Caco-2 (cell line): ENCODE results near the gene SEMA4G. TPM values are rescaled to one million over a fixed set of nuclear protein-coding genes. Genes with fewer than 3 reads are reported as not detected.

Experiments
- BruUV-seq: library from RNA; stranded (reverse); fragments of 400-500 nt; replicated peaks from 2 replicates; lab custom pipeline; 2021; lab: Mats Ljungman, UMichigan
- CTCF ChIA-PET: fragments of 300-600 bp; sonication (Branson Sonifier 250); formaldehyde crosslinking; loops from one replicate; lab custom pipeline; 2022; ENCODE audit warnings: antibody characterized with exemption; lab: Charles Lee
- POLR2A ChIA-PET: fragments of 300-600 bp; sonication (Branson Sonifier 250); formaldehyde crosslinking; loops from one replicate; lab custom pipeline; 2022; ENCODE audit warnings: antibody characterized with exemption; lab: Charles Lee
- DNase-seq, 2 experiments: peaks; one replicate each; pipeline versions ENCODE4 v3.0.0 to v3.0.0-alpha.2; 2020 to 2022
- H3K27me3 ChIP-seq: replicated peaks from 2 replicates; pipeline ENCODE4 v1.6.0; 2011; ENCODE audit warnings: low read length; ENCODE audit not compliant: control insufficient read depth, insufficient read depth
- H3K36me3 ChIP-seq: 2 replicates; pipeline ENCODE4 v1.5.1; 2011; ENCODE audit warnings: low read length; ENCODE audit not compliant: control insufficient read depth, insufficient read depth
- H3K4me1 ChIP-seq: fragments of 250-450 bp; sonication (Bioruptor Pico); 2 replicates; pipeline ENCODE4 v1.5.1; 2020; ENCODE audit warnings: mild to moderate bottlenecking
- H3K4me3 ChIP-seq: 2 replicates; pipeline ENCODE4 v1.5.1; 2011; ENCODE audit warnings: low read depth, mild to moderate bottlenecking, control low read depth, low read length
- H3K9me3 ChIP-seq: fragments of 250-450 bp; sonication (Bioruptor Pico); 2 replicates; pipeline ENCODE4 v1.5.1; 2020; ENCODE audit warnings: mild to moderate bottlenecking, moderate library complexity
- H3K27ac Mint-ChIP-seq: one replicate; pipeline ENCODE4 v1.8.0; 2022; ENCODE audit warnings: mixed read lengths; ENCODE audit not compliant: unreplicated experiment
- H3K27me3 Mint-ChIP-seq: one replicate; pipeline ENCODE4 v1.8.0; 2022; ENCODE audit warnings: mixed read lengths; ENCODE audit not compliant: insufficient read depth, unreplicated experiment
- H3K36me3 Mint-ChIP-seq: one replicate; pipeline ENCODE4 v1.8.0; 2022; ENCODE audit warnings: mild to moderate bottlenecking, mixed read lengths; ENCODE audit not compliant: insufficient read depth, unreplicated experiment
- H3K4me1 Mint-ChIP-seq: one replicate; pipeline ENCODE4 v1.8.0; 2022; ENCODE audit warnings: low read depth, mixed read lengths; ENCODE audit not compliant: unreplicated experiment
- H3K4me3 Mint-ChIP-seq: one replicate; pipeline ENCODE4 v1.8.0; 2022; ENCODE audit warnings: mild to moderate bottlenecking, moderate library complexity, mixed read lengths; ENCODE audit not compliant: unreplicated experiment
- H3K9me3 Mint-ChIP-seq: one replicate; pipeline ENCODE4 v1.8.0; 2022; ENCODE audit warnings: mixed read lengths; ENCODE audit not compliant: unreplicated experiment
- intact Hi-C: fragments of 100-400 bp; cut with micrococcal nuclease; formaldehyde crosslinking; loops from one replicate; pipeline ENCODE4 v1.10.0; 2022; ENCODE audit not compliant: unreplicated experiment
- total RNA-seq: library from RNA; stranded (reverse); gene quantifications from 2 replicates; pipeline ENCODE4 v1.2.3, GENCODE V29; 2022
- TF ChIP-seq, protein P1 (sequence below), 2 experiments: fragments of 200-600 bp in 1 of 2; IDR thresholded peaks; 1 replicate in 1 of 2; 2 replicates in 1 of 2; pipeline versions ENCODE4 v1.5.1 to v1.8.0; 2011 to 2022; ENCODE audit warnings: antibody characterized with exemption in 1 of 2, control low read depth in 1 of 2, inconsistent platforms in 1 of 2, low read depth in 1 of 2, low read length in 1 of 2, mild to moderate bottlenecking in 1 of 2, moderate library complexity in 1 of 2; ENCODE audit not compliant: insufficient read depth in 1 of 2, severe bottlenecking in 1 of 2, unreplicated experiment in 1 of 2

Gene SEMA4G
- total RNA-seq, 1 experiment from 2014 or later: 81.2 TPM

DNA sequence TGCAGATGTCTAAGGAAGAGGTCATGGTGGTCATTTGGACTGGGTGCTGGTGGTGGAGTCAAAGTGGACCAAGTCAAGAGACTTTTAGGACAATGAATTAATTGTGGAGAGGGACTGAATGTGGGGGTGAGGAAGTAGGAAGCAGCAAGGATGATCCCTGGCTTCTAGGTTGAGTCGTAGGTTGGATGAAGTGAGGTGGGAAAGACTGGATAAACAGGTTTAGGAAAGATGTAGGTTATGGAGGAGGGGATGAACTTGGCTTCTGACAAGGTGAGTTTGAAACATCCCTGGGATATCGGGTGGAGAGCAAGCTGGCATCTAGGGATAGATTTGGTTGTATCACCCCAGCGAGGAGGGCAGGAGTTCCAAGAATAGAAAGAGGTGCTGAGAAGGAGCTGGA lies 7.6 kb downstream of the SEMA4G start:
- ChIA-PET POLR2A (no interaction called here), CTCF (interaction anchor here (0.6 kb wide), 1 partner anchor 20 kb away, joined by 7 read pairs; no protein-coding TSS in a partner anchor)
- intact Hi-C loops: no loop called here
- TF ChIP-seq, protein P1, sequence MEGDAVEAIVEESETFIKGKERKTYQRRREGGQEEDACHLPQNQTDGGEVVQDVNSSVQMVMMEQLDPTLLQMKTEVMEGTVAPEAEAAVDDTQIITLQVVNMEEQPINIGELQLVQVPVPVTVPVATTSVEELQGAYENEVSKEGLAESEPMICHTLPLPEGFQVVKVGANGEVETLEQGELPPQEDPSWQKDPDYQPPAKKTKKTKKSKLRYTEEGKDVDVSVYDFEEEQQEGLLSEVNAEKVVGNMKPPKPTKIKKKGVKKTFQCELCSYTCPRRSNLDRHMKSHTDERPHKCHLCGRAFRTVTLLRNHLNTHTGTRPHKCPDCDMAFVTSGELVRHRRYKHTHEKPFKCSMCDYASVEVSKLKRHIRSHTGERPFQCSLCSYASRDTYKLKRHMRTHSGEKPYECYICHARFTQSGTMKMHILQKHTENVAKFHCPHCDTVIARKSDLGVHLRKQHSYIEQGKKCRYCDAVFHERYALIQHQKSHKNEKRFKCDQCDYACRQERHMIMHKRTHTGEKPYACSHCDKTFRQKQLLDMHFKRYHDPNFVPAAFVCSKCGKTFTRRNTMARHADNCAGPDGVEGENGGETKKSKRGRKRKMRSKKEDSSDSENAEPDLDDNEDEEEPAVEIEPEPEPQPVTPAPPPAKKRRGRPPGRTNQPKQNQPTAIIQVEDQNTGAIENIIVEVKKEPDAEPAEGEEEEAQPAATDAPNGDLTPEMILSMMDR (IDR thresholded peaks at IDR 0.05; ENCODE audit: insufficient read depth in 1 of 2, low read depth in 1 of 2, low read length in 1 of 2, severe bottlenecking in 1 of 2, unreplicated experiment in 1 of 2): no peak
- peaks cover 29% of the 10 kb centered on the region for H3K4me1 Mint-ChIP-seq
- no peaks in the 10 kb centered on the region for H3K9me3 Mint-ChIP-seq
- Histone ChIP-seq H3K4me1 (peaks cover 19% of the 10 kb centered on the region), H3K27me3 (no peaks in the 10 kb centered on the region), H3K4me3 (no peak overlapping the region), H3K36me3 (peaks cover 20% of the 10 kb centered on the region), H3K9me3 (no peaks in the 10 kb centered on the region)
- no peak overlapping the region for H3K4me3 Mint-ChIP-seq
- no peak for DNase-seq
- H3K27ac Mint-ChIP-seq: no peak overlapping the region
- no peaks in the 10 kb centered on the region for H3K27me3 Mint-ChIP-seq
- no TSS peak for BruUV-seq
- peaks cover 51% of the 10 kb centered on the region for H3K36me3 Mint-ChIP-seq

DNA sequence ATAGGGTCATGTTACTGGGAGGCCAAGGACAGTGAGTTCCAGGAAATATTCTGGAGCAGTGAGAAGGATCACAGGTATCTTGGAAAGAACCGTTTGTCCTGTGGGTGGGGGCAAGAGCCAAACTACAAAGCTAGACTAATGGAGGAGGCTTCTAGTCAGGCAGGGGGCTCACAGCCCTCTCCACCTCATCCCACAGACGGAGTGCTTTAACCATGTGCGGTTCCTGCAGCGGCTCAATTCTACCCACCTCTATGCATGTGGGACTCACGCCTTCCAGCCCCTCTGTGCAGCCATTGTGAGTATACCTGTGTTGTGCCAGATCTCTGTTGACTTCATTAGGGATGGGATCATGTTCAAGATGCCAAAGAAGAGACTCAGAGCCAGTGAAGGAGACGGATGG lies 8.1 kb downstream of the SEMA4G start:
- H3K27ac Mint-ChIP-seq: no peak overlapping the region
- Histone ChIP-seq H3K4me3 (no peak overlapping the region), H3K36me3 (peaks cover 20% of the 10 kb centered on the region), H3K9me3 (no peaks in the 10 kb centered on the region), H3K27me3 (no peaks in the 10 kb centered on the region), H3K4me1 (peaks cover 14% of the 10 kb centered on the region)
- POLR2A ChIA-PET: no interaction called here
- BruUV-seq: no TSS peak
- TF ChIP-seq, protein P1 (IDR thresholded peaks at IDR 0.05; ENCODE audit: insufficient read depth in 1 of 2, low read depth in 1 of 2, low read length in 1 of 2, severe bottlenecking in 1 of 2, unreplicated experiment in 1 of 2): no peak
- no peaks in the 10 kb centered on the region for H3K27me3 Mint-ChIP-seq
- no peak overlapping the region for H3K4me3 Mint-ChIP-seq
- DNase-seq: no peak
- no peaks in the 10 kb centered on the region for H3K9me3 Mint-ChIP-seq
- intact Hi-C loops: no loop called here
- peaks cover 55% of the 10 kb centered on the region for H3K36me3 Mint-ChIP-seq
- H3K4me1 Mint-ChIP-seq: peaks cover 23% of the 10 kb centered on the region
- CTCF ChIA-PET: no interaction called here

DNA sequence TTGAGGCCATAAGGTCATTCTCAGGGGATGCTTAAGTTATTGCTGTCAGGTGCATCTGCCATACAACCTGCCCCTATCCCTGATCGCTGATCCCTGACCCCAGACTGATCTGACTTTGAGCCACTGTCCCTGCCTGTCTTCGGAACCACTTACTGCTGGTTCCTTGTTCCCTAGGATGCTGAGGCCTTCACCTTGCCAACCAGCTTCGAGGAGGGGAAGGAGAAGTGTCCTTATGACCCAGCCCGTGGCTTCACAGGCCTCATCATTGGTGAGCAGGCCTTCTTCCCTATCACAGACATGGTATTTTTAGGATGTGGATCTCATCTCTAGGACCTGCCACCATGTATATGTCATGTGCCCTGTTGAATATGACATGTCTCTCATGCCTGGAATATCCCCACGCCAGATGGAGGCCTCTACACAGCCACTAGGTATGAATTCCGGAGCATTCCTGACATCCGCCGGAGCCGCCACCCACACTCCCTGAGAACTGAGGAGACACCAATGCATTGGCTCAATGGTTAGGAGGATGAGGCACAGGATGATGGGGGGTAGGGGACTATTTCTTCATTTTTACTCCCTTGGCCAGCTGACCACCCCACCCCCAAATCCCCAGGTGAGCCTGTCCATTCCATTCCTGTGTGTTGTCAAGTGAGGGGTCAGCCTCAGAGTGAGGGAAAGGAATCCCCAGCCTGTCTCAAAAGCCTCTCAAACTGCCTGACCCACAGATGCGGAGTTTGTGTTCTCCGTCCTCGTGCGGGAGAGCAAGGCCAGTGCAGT lies 9.0 kb downstream of the SEMA4G start:
- H3K27ac Mint-ChIP-seq: no peak overlapping the region
- H3K36me3 ChIP-seq: peaks cover 13% of the 10 kb centered on the region
- intact Hi-C loops: no loop called here

More for the DNA sequence above, 9.0 kb downstream of the SEMA4G start:
- Histone ChIP-seq H3K4me3 (no peak overlapping the region), H3K9me3 (no peaks in the 10 kb centered on the region), H3K27me3 (no peaks in the 10 kb centered on the region), H3K4me1 (peaks cover 7% of the 10 kb centered on the region)
- ChIA-PET POLR2A (no interaction called here), CTCF (no interaction called here)
- Mint-ChIP-seq H3K4me1 (peaks cover 15% of the 10 kb centered on the region), H3K36me3 (peaks cover 46% of the 10 kb centered on the region), H3K4me3 (no peak overlapping the region), H3K9me3 (no peaks in the 10 kb centered on the region), H3K27me3 (no peaks in the 10 kb centered on the region)
- BruUV-seq: no TSS peak
- TF ChIP-seq, protein P1 (IDR thresholded peaks at IDR 0.05; ENCODE audit: insufficient read depth in 1 of 2, low read depth in 1 of 2, low read length in 1 of 2, severe bottlenecking in 1 of 2, unreplicated experiment in 1 of 2): no peak
- peak in 1 of 2 experiments; percentile 21 for DNase-seq
